ENCODE measurements around the gene FGD5.
A peak's percentile ranks its signal among the peaks of the same experiment; 100 is the strongest.

The FGD5 gene

GRCh38 chr3:14907043-14907966 is 88.5 kb downstream of the FGD5 start:
- DNase-seq = no peak

- no peak for DNase-seq
These were observed 90.5 kb downstream of the FGD5 start for GRCh38 chr3:14909250-14909649.

- DNase-seq = no peak
These were observed 92.9 kb downstream of the FGD5 start for GRCh38 chr3:14911651-14912050.

- no peak for DNase-seq
These were observed 94.5 kb downstream of the FGD5 start for GRCh38 chr3:14913071-14913925.

GRCh38 chr3:14913926-14914778 is 95.4 kb downstream of the FGD5 start:
- DNase-seq = no peak

GRCh38 chr3:14914779-14915117 is 96.0 kb downstream of the FGD5 start:
- DNase-seq = no peak

- no peak for DNase-seq
These were observed 97.0 kb downstream of the FGD5 start for GRCh38 chr3:14915636-14916222.

GRCh38 chr3:14918356-14918860 is 99.6 kb downstream of the FGD5 start:
- DNase-seq = no peak

GRCh38 chr3:14920536-14920935 is 101.8 kb downstream of the FGD5 start:
- no peak for DNase-seq

- peak; percentile 58 for DNase-seq
These were observed 102.4 kb downstream of the FGD5 start for GRCh38 chr3:14921034-14921616.

- DNase-seq = no peak
These were observed 103.3 kb downstream of the FGD5 start for GRCh38 chr3:14921811-14922705.

GRCh38 chr3:14922863-14923262 is 104.1 kb downstream of the FGD5 start:
- no peak for DNase-seq

GRCh38 chr3:14923476-14923875 is 104.7 kb downstream of the FGD5 start:
- DNase-seq = no peak

- peak; percentile 44 for DNase-seq
These were observed 107.2 kb downstream of the FGD5 start for GRCh38 chr3:14925729-14926591.

GRCh38 chr3:14926592-14926991 is 107.8 kb downstream of the FGD5 start:
- no peak for DNase-seq

GRCh38 chr3:14927308-14927707 is 108.5 kb downstream of the FGD5 start:
- DNase-seq = no peak

- no peak for DNase-seq
These were observed 110.7 kb downstream of the FGD5 start for GRCh38 chr3:14929310-14930074.

- no peak for DNase-seq
These were observed 115.2 kb downstream of the FGD5 start for GRCh38 chr3:14933820-14934425.
